Measurements from ENCODE around the gene STX8.
"Not testable (repeated sequence)": the region's sequence is repeated elsewhere in the genome, so short reads cannot be mapped to it uniquely, and the experiment has no call there.

The STX8 gene

DNA sequence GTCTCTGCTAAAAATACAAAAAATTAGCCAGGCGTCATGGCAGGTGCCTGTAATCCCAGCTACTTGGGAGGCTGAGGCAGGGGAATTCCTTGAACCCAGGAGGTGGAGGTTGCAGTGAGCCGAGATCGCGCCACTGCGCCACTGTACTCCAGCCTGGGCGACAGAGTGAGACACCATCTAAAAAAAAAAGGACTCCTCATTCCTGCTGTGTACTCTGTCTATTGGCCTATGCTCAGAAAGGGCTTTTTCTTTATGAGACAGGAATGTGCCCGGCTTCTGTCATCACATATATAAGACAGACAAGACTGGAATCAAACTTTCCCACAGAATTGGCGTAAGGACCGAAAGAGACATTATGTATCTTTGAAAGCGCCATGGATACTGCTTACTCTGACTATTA lies 236.1 kb downstream of the STX8 start:
- not testable (repeated sequence) for DNase-seq (ENCODE audit: low spot score)

DNA sequence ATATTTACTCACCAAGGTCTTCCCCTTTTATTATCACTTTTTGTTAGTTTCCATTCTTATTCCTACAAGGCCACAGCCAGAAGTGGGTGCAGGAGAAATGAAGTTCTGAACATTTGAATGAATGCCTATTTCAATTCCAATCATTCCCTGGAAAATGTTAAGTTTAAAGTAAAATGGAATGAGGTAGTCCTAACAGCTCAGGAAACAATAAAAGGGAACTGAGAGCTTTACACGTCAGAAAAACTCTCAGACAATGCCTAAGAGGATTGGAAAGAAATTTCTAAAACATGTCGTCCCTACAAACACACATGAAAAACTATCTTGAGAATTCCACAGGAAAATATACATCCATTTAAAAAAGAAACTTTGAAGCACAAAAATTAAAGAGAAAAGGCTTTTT lies 238.8 kb downstream of the STX8 start:
- no peak for DNase-seq (ENCODE audit: low spot score)

DNA sequence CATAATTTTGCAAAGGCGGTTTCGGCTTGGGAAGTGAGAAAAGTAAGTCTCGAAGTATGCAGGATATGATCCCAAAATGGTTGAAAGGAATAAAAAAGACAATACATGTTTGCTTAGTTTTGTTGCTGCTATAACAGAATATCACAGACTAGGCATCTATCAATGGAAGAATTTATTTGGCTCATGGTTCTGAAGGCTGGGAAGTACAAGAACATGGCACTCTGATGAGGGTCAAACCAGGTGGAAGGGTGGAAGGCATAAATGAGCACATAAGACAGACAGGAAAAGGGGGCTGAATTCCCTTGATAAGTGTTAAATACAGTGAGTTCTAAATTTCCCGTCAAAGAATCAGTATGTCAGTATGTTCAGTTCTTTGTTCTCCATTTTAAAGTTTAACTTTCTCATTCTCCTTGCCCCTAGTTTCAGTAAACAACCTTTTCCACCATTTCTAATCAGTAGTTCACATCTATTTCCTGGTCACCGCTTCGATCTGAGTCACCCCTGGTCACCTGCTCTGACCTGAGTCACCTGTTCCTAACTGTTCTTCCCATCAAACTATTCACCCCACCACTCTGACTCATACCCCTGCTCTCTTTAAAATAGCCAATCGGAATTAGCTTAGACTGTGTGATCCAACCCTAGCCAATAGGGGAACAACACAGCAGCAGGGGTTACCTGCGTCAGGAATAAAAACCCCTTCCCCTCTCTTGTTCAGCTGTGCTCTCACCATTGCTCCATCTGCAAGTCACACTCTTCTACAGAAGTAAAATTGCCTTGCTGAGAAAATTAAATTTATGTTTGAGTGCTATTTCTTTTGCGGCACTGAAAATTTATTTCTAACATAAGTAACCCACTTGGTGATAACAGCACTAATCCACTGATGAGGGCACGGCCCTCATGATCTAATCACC lies 240.8 kb downstream of the STX8 start:
- no peak for DNase-seq (ENCODE audit: low spot score)

DNA sequence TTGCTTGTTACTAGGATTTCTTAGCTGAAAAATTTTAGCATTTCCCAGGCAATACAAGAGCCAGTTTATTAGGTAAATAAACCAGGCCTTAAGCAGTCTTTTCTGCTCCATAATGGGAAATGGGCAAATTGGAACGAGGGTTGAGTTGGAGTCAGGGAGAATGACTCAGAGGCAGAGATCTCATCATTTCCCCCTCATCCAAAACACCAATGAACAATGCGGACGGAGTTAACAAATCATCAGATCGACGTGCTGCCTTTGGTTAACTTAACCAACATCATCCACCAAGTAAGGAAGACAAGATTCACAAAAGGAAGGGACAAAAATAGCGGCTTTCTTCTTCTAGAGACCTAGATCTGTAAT lies 243.5 kb downstream of the STX8 start:
- no peak for DNase-seq (ENCODE audit: low spot score)

DNA sequence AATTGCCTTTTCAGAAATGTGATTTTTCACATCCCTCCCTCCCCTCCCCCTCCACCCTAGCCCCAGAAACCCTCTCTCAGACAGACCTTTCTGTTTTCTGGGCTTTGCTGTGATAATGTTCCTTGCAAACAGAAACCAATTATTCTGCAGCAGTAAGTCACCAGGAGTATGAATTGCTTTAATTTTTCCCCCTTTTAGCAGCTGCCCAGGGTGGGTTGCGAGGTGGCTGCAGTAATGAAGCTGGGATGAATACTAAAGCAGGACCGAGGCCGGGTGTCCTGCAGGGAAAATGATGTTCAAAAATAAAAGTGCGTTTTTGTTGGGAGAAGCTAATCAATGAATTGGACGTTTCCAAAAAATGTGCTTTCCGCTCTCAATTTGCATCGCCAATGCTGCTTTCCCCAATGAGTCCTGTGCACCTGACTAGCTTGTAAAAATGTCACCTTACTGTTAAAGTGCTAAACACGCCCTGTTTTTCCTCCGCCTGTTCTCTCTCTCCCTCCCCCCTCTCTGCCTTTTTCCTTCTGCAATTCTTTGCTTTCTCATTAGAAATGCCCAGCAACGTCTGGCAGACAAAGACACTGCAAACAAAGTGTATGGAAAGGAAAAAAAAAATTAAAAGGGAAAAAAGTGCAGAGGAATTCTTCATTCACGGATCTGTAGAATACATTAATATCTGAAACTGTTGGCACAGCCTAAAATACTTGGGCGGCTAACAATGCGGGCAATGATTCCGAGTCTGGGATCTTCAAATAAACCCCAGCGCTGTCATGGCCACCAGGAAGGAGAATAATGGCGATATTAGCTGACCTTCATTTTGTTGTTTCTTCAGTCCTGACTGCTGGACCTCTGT lies 244.1 kb downstream of the STX8 start:
- no peak for DNase-seq (ENCODE audit: low spot score)

DNA sequence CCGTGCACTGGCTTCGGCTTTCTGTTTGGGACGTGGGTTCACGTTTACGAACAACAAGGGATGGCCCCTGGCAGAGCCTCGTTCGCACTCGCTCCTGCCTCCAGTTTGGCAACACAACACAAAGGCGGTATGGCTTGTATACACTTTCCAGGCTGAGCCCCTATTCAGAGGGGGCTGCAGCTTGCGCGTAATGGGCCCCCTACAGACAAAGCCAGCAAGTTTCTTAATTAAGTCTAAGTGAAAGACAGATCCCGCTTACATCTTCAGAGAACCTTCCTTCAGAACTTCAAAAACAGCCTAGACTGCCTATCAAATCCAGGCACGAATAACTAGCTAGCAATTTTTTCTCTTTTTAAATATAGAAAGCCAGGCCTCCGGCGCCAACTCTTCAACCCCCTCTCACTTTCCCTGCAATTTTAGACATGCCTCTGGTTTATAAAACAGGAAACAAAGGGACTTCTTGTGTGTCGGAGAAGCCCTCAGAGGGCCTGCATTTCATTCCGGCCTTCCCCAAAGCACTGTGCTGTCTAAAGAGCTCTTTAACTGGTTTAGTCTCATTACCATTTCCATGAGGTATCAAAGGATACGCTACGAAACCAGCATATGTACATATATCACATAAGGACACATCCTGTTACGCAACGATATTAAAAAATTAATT lies 244.9 kb downstream of the STX8 start:
- DNase-seq (ENCODE audit: low spot score) = no peak

DNA sequence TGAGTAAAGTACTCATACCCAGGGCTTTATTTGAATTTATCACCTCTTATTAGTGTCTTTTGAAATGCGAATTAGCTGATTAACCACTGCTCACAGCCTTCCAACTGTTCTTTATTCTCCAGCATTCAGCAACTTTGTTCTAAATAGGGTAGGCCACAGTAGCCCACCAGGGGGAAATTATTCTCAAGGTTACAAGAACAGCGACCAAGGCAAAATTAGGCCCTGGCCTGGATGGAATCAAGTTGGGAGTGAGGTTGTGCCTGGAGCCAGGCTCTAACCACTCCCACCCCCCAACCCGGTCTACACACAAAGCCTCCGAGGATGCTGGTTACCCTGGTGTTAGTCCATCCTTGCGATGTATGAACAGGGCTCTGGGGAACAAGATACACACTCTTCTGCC lies 245.5 kb downstream of the STX8 start:
- no peak for DNase-seq (ENCODE audit: low spot score)

DNA sequence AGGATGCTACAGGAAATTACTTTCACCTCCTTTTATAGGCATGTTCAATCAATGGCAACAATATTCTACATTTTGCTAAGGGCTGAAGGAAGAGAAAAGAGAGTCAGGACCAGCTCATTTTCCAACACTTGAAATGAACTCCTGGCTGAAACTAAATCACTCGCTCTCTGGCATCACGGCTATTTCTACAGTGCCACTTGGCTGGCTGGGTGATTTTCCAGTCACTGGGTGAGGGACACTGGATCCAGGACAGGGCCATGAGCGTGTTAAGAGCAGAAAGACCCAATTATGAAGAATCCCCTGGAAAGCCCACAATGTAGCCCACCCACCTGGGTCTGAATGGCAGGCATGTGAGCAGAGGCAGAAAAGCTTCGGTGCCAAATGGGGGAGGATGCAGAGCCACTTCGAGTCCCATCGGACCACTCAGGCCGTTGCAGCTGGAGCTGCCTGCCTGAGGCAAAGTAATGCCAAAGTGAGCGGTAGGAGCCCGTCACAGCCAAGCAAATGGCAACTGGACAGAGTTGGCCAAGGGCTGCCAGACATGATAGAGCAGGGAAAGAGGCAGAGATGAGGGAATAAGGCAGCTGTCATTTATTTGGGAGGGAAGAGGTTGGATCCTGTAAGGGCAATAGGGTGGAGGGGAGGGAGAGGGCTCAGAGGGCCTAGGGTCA lies 246.2 kb downstream of the STX8 start:
- DNase-seq (ENCODE audit: low spot score) = no peak

DNA sequence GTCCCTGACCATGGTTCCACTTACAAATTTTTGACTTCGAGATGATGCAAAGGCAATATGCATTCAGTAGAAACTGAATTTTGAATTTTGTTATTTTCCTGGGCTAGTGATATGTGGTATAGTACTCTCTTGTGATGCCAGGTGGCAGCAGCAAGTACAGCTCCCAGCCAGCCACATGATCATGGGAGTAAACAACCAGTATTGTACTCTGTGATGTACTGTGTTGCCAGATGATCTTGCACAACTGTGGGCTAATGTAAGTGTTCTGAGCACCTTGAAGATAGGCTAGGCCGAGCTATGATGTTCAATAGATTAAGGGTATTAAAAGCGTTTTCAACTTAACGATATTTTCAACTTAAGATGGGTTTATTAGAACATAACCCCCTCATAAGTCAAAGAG lies 250.8 kb downstream of the STX8 start:
- DNase-seq (ENCODE audit: low spot score) = no peak

DNA sequence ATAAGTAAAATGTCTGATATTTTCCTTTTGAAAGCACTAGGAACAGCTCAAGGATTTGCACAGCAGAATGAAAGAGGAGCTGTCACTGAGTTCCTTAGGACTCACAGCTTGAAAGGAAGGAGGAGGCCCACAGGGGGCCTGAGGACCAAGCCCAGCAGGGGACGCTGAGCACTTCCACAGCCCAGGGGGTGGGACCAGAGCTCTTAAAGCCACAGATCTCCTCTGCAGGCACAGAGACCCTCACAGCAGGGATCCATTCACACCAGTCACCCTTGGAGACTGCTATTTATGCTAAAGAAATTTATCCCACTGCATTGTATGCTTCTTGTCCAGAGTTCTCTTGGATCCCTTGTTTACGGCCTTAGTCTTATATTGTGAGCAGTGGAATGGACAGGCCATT lies 253.3 kb downstream of the STX8 start:
- DNase-seq (ENCODE audit: low spot score) = no peak

DNA sequence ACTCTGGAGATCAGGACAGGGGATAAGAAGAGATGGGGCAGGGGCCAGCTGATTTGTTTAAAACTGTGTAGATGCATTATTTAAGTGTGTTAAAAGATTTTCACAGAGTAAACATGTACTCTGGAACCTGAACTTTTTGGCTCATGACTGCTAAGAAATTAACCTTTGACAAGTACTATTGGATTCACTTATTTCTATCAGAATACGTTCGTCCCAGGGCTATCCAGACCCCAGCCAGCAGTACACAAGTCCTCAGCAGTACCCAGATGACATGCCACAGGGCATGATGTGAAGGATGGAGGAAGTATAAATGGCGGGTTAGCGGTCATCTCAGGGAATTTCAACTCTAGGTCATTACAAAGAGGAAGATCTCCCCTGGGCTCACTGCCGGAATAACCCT lies 253.7 kb downstream of the STX8 start:
- DNase-seq (ENCODE audit: low spot score) = no peak

DNA sequence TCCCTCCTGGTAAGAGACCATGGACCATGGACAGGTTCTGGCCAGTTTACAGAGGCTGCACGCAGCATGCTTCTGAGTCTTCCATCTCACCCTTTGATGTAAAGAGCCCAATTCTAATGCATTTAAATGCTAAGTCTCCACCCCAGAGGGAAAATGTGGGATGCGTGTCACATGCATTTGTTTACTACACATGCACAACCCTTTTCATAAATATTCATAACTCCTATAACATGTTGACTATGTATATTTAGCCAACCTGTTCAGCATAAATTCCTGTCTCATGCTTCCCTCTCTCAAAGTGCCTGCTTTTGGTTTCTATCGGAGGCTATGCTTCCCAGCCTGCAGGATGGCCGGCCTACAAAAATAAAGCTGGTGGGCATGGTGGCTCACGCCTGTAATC lies 260.3 kb downstream of the STX8 start:
- no peak for DNase-seq (ENCODE audit: low spot score)

DNA sequence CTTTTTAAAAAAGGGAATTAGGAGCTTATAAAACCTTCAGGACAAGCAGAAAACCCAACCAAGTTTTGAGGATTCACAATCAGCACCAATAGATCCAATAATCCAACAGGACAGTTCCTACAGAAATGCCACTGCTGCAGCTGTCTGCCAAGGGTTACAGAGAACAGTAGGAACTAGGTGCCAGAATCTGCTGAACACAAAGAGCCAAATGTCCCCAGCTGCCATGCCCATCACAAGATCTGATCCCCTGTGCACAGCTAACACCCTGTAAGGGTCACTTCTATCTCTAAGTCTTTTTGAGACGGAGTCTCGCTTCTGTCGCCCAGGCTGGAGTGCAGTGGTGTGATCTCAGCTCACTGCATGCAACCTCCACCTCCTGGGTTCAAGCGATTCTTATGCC lies 262.3 kb downstream of the STX8 start:
- DNase-seq (ENCODE audit: low spot score) = no peak

DNA sequence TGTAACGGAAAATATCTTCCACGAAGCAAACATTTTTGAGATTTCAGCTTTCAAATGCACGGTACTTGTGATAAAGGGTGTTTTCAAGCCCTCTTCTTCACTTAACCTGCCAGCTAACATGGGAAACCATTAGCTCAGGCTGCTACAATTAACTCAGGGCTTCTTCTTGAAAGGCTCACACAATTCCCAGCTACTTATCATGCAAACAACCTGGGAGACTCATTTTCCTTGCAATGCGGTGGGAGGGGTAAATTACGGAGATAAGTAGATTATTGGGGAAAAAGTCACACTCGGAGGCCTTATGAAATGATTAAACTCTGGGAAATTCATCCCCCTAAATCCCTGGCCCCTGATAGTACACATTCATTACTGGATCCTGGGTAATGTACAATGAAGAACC lies 266.4 kb downstream of the STX8 start:
- DNase-seq (ENCODE audit: low spot score) = no peak

DNA sequence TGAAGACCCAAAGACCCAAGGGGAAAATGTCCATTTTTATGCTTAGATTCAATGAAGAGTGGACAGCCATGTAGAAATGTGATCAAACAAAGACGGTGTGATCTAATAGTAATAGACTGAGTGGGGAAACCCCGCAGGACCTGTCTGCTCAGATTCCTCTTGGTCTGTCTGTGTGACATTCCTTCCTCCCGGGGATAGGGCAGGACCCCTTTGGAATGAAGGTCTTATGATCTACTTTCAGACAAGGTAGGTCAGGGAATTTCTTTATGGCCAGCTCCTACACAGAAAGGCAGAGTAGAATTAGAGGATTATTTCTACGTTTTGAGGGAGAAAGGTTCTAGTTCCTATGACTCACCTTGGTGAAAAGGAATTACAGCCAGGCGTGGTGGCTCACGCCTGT lies 267.6 kb downstream of the STX8 start:
- DNase-seq (ENCODE audit: low spot score) = no peak

DNA sequence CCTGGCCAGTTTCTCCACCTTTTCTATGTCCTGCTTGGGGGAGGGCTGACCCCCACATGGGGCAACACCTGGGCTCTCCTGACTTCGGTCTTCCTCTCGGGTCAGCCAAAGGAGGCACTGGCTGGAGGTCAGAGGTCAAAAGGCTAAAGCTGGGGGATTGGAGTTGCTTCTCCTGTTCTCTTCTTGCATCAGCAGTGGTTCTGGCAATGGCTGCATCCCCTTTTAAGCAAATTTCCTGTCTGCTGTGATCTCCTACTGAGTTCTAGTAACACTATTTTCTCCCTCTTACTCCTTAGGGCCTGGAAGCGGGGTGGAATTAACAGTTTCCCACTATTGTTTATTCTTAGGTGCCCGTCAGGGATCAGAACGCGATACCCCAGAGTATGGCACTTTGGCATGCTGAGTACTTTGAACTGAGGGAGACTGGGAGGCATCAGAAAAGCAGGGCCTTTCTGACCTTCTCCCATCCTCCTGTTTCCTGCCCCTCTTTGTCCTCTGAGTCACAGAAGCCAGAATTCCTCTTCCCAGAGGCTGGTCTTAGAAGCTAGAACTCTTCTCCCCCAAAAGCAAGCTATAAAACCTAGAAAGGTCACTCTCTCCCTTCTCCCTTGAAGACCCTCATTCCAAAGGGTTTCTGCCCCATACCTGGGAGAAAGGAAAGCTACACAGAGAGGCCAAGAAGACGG lies 268.2 kb downstream of the STX8 start:
- peak; percentile 17 for DNase-seq (ENCODE audit: low spot score)

DNA sequence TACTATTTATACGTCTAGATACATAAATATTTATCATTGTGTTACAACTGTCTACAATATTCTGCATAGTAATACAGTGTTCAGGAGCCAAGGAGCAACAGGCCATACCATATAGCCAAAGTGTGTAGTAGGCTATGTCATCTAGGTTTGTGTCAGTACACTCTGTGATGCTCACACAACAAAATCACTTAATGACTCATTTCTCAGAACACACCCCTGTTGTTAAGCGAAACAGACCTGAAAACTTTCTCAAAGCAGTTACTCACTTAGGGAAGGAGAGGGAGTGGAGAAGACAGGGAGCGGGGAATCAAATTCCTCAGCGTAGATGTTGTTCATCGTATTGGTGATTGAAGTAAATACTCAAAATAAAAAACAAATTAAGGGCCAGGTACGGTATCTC lies 269.5 kb downstream of the STX8 start:
- no peak for DNase-seq (ENCODE audit: low spot score)

DNA sequence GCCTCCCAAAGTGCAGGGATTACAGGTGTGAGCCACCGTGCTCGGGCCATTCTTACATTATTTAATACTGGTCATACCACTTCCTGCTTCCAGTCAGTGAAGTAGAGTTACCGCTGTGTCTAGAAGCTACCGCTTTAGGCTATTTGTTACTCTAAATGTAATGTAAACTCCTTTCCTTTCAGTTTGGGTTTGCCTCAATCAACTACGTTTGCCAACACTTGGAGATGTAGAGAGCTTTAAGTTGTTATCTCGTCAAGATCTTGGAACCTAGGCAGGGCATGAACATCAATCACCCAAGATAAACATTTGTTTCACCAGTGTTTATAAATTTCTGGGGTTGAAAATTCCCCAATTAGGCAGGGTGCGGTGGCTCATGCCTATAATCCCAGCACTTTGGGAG lies 275.9 kb downstream of the STX8 start:
- DNase-seq (ENCODE audit: low spot score) = no peak

DNA sequence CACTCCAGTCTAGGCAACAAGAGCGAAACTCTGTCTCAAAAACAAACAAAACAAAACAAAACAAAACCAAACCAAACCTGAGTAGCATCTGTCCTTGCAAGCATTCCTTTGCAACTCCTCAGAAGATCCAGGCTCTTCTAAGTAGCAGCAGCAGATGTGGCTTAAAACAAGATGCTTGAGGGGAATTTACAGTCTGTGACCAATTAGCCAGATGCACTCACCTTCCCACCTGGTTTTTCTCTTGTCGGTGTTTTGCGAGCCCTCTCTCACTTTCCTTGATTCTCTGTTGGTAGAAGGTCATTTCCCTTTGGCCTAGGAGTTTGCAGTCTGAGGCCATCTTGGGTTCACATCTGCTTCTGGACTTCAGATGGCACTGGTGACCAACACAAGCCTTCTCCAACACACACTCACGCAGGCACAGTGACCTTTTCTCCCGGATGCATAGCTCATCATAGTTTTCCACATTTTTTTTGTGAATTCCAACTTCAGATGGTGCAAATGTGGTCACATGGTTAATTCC lies 276.8 kb downstream of the STX8 start:
- DNase-seq (ENCODE audit: low spot score) = no peak

DNA sequence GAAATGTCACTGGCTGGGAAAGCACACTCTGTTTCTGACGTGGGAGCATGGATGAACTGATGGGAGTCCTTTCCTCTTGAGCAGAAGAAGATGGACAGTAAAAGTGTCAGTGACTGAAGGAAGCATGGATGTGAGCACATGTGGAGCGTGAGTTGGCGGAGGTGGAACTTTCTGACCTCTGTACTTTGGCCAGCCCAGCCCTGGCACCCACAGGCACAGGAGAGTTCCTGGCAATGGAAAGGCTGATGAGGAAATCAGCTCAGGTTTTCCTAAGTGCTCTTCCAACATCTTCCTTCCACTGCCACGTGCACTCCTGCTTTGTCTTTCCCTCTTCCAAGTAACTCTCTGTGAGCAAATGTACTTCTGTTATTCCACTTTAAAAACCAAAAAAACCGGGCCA lies 277.5 kb downstream of the STX8 start:
- no peak for DNase-seq (ENCODE audit: low spot score)

DNA sequence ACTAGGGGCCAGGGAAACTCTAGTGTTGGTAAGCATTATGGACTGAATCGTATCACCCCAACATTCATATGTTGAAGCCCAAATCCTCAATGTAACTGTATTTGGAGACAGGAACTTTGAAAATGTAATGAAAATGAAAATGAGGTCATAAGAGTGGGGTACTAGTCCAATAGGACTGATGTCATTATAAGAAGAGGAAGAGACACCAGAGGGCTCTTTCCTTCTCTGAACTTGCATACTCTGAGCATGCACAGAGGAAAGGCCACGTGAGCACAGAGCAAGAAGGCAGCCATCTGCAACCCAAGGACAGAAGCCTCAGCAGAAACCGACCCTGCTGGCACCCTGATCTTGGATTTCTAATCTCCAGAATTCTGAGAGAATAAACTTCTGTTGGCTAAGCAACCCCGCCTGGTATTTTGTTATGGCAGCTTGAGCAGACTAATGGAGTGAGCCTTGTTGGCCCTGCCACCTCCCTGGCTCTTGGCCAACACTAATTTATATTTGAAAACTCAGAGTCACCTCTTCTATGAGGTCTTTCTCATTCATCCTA lies 280.9 kb downstream of the STX8 start:
- no peak for DNase-seq (ENCODE audit: low spot score)
